ENCODE data around the gene MMP23B.

Gene MMP23B

DNA sequence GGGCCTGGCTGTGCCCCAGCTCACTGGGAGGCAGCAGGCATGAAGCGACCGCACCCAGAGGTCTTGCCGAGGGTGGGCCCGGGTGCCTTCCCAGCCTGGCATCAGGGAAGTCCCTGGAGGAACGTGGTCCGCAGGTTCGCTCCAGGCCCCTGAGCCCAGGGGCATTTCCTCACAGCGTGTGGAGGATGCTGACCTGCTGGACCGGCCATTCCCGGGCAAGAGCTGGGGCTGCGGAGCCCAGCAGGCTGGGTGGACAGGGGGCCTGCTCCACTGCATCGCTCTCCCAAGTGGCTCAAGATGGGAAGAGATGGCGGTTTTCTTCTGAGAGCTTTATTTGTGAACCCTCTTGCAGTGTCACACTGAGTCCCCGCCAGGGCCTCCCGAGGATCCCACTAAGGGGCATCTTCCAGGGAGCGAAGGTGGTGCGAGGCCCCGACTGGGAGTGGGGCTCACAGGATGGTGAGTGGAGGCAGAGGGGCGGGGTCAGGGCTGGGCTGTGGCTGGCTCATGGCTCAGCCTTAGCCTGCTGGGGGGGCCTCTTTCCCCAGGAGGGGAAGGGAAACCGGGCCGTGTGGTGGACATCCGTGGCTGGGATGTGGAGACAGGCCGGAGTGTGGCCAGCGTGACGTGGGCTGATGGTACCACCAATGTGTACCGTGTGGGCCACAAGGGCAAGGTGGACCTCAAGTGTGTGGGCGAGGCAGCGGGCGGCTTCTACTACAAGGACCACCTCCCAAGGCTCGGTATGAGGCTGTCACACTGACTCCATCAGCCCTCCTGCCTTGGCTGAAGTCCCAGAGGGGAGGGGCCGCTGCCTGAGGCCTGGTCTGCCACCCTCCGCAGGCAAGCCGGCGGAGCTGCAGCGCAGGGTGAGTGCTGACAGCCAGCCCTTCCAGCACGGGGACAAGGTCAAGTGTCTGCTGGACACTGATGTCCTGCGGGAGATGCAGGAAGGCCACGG lies 7.2 kb upstream of the MMP23B start:
- H3K27ac ChIP-seq (ENCODE audit: insufficient read depth in 1 of 2, low read depth in 1 of 2, low read length in 2 of 2, poor library complexity in 1 of 2, severe bottlenecking in 2 of 2) = no peak overlapping the region
- H3K9me3 ChIP-seq (ENCODE audit: control extremely low read depth in 1 of 5, control insufficient read depth in 4 of 5, insufficient read depth in 2 of 5, low read depth in 1 of 5, low read length in 4 of 5) = no peaks in the 10 kb centered on the region
- ChIA-PET POLR2A (no interaction called here), CTCF (no interaction called here)
- H3K4me3 ChIP-seq (ENCODE audit: control insufficient read depth in 1 of 7, extremely low read depth in 1 of 7, insufficient read depth in 4 of 7, low read depth in 2 of 7, low read length in 6 of 7) = no peak overlapping the region
- 96% methylated on average over 37 of the region's 38 CpGs for WGBS (ENCODE audit: insufficient coverage)
- H3K27me3 ChIP-seq (replicated peaks in 2 of 5; ENCODE audit: control insufficient read depth in 4 of 5, insufficient read depth in 5 of 5, low read length in 4 of 5) = no peaks in the 10 kb centered on the region
- H3K4me1 ChIP-seq (ENCODE audit: control extremely low read depth in 1 of 4, control insufficient read depth in 4 of 4, insufficient read depth in 4 of 4, low read length in 3 of 4) = peaks cover 0 to 11% (median 5%) of the 10 kb centered on the region in 4 experiments
- H3K36me3 ChIP-seq (ENCODE audit: control insufficient read depth in 4 of 4, insufficient read depth in 4 of 4, low read length in 3 of 4) = peaks cover 0 to 3% (median 0%) of the 10 kb centered on the region in 4 experiments
- DNase-seq = no peak

GRCh38 chr1:1625404-1625775 lies 6.6 kb upstream of the MMP23B start:
- DNase-seq = no peak
- POLR2A ChIA-PET = no interaction called here
- 98% methylated on average over 23 of the region's 28 CpGs for WGBS (ENCODE audit: insufficient coverage)
- Histone ChIP-seq H3K4me3 (ENCODE audit: control insufficient read depth in 1 of 7, extremely low read depth in 1 of 7, insufficient read depth in 4 of 7, low read depth in 2 of 7, low read length in 6 of 7) (no peak overlapping the region), H3K27ac (ENCODE audit: insufficient read depth in 1 of 2, low read depth in 1 of 2, low read length in 2 of 2, poor library complexity in 1 of 2, severe bottlenecking in 2 of 2) (no peak overlapping the region), H3K4me1 (ENCODE audit: control extremely low read depth in 1 of 4, control insufficient read depth in 4 of 4, insufficient read depth in 4 of 4, low read length in 3 of 4) (peaks cover 0 to 14% (median 7%) of the 10 kb centered on the region in 4 experiments), H3K9me3 (ENCODE audit: control extremely low read depth in 1 of 5, control insufficient read depth in 4 of 5, insufficient read depth in 2 of 5, low read depth in 1 of 5, low read length in 4 of 5) (no peaks in the 10 kb centered on the region), H3K36me3 (ENCODE audit: control insufficient read depth in 4 of 4, insufficient read depth in 4 of 4, low read length in 3 of 4) (peaks cover 0 to 3% (median 0%) of the 10 kb centered on the region in 4 experiments), H3K27me3 (replicated peaks in 2 of 5; ENCODE audit: control insufficient read depth in 4 of 5, insufficient read depth in 5 of 5, low read length in 4 of 5) (no peaks in the 10 kb centered on the region)
- CTCF ChIA-PET = interaction anchor here (1.2 kb wide), 1 partner anchor 8 kb away, joined by 3 read pairs; no protein-coding TSS in a partner anchor

DNA sequence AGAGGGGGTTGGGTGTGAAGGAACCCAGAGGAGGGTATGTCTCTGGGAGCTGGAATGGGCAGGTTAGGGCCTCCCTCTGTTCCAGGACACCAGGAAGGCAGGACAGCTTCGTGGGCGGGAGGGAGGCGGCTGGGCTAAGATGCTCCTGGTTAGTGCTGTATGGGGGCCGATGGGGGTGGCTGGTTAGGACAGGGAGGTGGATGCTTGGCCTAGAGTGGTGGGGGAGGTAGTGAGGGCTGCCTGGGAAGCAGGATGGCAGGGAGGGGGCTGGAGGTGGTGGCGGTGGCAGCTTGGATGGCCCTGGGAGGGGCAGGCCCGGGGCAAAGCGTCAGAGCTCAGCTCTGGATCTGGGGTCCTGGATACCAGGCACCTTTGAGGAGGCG lies 6.2 kb upstream of the MMP23B start:
- WGBS (ENCODE audit: insufficient coverage) = 91% methylated on average over 4 of the region's 8 CpGs
- H3K36me3 ChIP-seq (ENCODE audit: control insufficient read depth in 4 of 4, insufficient read depth in 4 of 4, low read length in 3 of 4) = peaks cover 0 to 3% (median 0%) of the 10 kb centered on the region in 4 experiments
- CTCF ChIA-PET = interaction anchor here (1.2 kb wide), 1 partner anchor 9 kb away, joined by 3 read pairs; no protein-coding TSS in a partner anchor

DNA sequence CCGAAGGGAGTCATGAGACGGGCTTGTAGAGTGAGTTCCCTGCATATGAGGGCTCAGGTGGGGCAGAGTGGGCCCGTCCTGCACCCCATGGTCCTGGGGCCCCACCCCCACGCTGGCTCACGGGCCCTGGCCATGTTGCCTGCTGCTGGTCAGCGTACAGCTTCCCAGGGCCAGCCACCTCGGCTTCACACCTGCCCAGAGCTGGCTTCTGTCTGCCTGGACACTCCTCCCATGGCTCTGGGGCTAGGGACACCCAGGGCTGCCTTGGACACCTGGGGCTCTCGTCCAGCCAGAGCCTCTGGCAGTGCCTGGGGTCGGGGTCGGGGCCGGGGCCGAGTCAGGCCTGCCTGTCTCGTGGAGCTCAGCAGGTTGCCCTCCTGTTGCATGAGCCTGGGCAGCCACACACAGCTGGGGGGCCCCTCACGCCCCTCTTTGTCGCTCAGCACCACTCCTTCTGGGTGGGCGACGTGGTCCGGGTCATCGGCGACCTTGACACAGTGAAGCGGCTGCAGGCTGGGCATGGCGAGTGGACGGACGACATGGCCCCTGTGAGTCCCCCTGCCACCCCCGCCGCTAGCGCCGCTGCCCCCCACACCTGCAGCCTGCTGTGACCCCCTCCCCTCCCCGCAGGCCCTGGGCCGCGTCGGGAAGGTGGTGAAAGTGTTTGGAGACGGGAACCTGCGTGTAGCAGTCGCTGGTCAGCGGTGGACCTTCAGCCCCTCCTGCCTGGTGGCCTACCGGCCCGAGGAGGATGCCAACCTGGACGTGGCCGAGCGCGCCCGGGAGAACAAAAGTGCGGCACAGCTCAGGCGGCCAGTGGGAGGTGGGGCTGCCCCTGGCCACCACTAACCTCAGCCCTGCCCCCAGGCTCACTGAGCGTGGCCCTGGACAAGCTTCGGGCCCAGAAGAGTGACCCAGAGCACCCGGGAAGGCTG lies 5.5 kb upstream of the MMP23B start:
- peaks cover 0 to 9% (median 0%) of the 10 kb centered on the region in 5 experiments for H3K27me3 ChIP-seq (replicated peaks in 2 of 5; ENCODE audit: control insufficient read depth in 4 of 5, insufficient read depth in 5 of 5, low read length in 4 of 5)
- CTCF ChIA-PET = interaction anchor here (1.2 kb wide), 1 partner anchor 9 kb away, joined by 3 read pairs; no protein-coding TSS in a partner anchor
- no peak overlapping the region for H3K4me3 ChIP-seq (ENCODE audit: control insufficient read depth in 1 of 7, extremely low read depth in 1 of 7, insufficient read depth in 4 of 7, low read depth in 2 of 7, low read length in 6 of 7)
- DNase-seq = no peak
- 98% methylated on average over 38 of the region's 48 CpGs for WGBS (ENCODE audit: insufficient coverage)
- peaks cover 0 to 24% (median 11%) of the 10 kb centered on the region in 4 experiments for H3K4me1 ChIP-seq (ENCODE audit: control extremely low read depth in 1 of 4, control insufficient read depth in 4 of 4, insufficient read depth in 4 of 4, low read length in 3 of 4)
- peaks cover 0 to 3% (median 0%) of the 10 kb centered on the region in 4 experiments for H3K36me3 ChIP-seq (ENCODE audit: control insufficient read depth in 4 of 4, insufficient read depth in 4 of 4, low read length in 3 of 4)
- no peaks in the 10 kb centered on the region for H3K9me3 ChIP-seq (ENCODE audit: control extremely low read depth in 1 of 5, control insufficient read depth in 4 of 5, insufficient read depth in 2 of 5, low read depth in 1 of 5, low read length in 4 of 5)
- no peak overlapping the region for H3K27ac ChIP-seq (ENCODE audit: insufficient read depth in 1 of 2, low read depth in 1 of 2, low read length in 2 of 2, poor library complexity in 1 of 2, severe bottlenecking in 2 of 2)
- POLR2A ChIA-PET = interaction anchor here (0.8 kb wide), 1 partner anchor 29 kb away, joined by 3 read pairs; no protein-coding TSS in a partner anchor

More for the DNA sequence above, 6.2 kb upstream of the MMP23B start:
- no peaks in the 10 kb centered on the region for H3K9me3 ChIP-seq (ENCODE audit: control extremely low read depth in 1 of 5, control insufficient read depth in 4 of 5, insufficient read depth in 2 of 5, low read depth in 1 of 5, low read length in 4 of 5)
- no peak for DNase-seq
- peaks cover 0 to 3% (median 0%) of the 10 kb centered on the region in 5 experiments for H3K27me3 ChIP-seq (replicated peaks in 2 of 5; ENCODE audit: control insufficient read depth in 4 of 5, insufficient read depth in 5 of 5, low read length in 4 of 5)
- POLR2A ChIA-PET = interaction anchor here (0.8 kb wide), 1 partner anchor 29 kb away, joined by 3 read pairs; no protein-coding TSS in a partner anchor
- no peak overlapping the region for H3K4me3 ChIP-seq (ENCODE audit: control insufficient read depth in 1 of 7, extremely low read depth in 1 of 7, insufficient read depth in 4 of 7, low read depth in 2 of 7, low read length in 6 of 7)
- H3K27ac ChIP-seq (ENCODE audit: insufficient read depth in 1 of 2, low read depth in 1 of 2, low read length in 2 of 2, poor library complexity in 1 of 2, severe bottlenecking in 2 of 2) = no peak overlapping the region
- H3K4me1 ChIP-seq (ENCODE audit: control extremely low read depth in 1 of 4, control insufficient read depth in 4 of 4, insufficient read depth in 4 of 4, low read length in 3 of 4) = peaks cover 0 to 18% (median 9%) of the 10 kb centered on the region in 4 experiments

DNA sequence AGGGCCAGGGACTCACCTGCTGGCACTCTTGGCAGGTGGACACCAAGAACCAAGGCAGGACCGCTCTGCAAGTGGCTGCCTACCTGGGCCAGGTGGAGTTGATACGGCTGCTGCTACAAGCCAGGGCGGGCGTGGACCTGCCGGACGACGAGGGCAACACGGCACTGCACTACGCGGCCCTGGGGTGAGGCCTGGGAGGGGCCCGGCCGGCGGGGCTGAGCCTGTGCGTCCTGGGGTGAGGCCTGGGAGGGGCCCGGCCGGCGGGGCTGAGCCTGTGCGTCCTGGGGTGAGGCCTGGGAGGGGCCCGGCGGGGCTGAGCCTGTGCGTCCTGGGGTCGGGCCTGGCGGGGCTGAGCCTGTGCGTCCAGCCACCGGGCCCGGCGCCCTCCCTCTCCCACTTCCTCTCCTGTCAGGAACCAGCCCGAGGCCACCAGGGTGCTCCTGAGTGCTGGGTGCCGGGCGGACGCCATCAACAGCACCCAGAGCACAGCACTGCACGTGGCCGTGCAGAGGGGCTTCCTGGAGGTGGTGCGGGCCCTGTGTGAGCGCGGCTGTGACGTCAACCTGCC lies 4.6 kb upstream of the MMP23B start:
- Histone ChIP-seq H3K27ac (ENCODE audit: insufficient read depth in 1 of 2, low read depth in 1 of 2, low read length in 2 of 2, poor library complexity in 1 of 2, severe bottlenecking in 2 of 2) (no peak overlapping the region), H3K4me3 (ENCODE audit: control insufficient read depth in 1 of 7, extremely low read depth in 1 of 7, insufficient read depth in 4 of 7, low read depth in 2 of 7, low read length in 6 of 7) (no peak overlapping the region), H3K27me3 (replicated peaks in 2 of 5; ENCODE audit: control insufficient read depth in 4 of 5, insufficient read depth in 5 of 5, low read length in 4 of 5) (peaks cover 0 to 18% (median 0%) of the 10 kb centered on the region in 5 experiments), H3K4me1 (ENCODE audit: control extremely low read depth in 1 of 4, control insufficient read depth in 4 of 4, insufficient read depth in 4 of 4, low read length in 3 of 4) (peaks cover 0 to 31% (median 13%) of the 10 kb centered on the region in 4 experiments), H3K9me3 (ENCODE audit: control extremely low read depth in 1 of 5, control insufficient read depth in 4 of 5, insufficient read depth in 2 of 5, low read depth in 1 of 5, low read length in 4 of 5) (no peaks in the 10 kb centered on the region), H3K36me3 (ENCODE audit: control insufficient read depth in 4 of 4, insufficient read depth in 4 of 4, low read length in 3 of 4) (peaks cover 0 to 3% (median 0%) of the 10 kb centered on the region in 4 experiments)
- DNase-seq = no peak
- WGBS (ENCODE audit: insufficient coverage) = 89% methylated on average over 24 of the region's 37 CpGs
- POLR2A ChIA-PET = no interaction called here
- CTCF ChIA-PET = no interaction called here

DNA sequence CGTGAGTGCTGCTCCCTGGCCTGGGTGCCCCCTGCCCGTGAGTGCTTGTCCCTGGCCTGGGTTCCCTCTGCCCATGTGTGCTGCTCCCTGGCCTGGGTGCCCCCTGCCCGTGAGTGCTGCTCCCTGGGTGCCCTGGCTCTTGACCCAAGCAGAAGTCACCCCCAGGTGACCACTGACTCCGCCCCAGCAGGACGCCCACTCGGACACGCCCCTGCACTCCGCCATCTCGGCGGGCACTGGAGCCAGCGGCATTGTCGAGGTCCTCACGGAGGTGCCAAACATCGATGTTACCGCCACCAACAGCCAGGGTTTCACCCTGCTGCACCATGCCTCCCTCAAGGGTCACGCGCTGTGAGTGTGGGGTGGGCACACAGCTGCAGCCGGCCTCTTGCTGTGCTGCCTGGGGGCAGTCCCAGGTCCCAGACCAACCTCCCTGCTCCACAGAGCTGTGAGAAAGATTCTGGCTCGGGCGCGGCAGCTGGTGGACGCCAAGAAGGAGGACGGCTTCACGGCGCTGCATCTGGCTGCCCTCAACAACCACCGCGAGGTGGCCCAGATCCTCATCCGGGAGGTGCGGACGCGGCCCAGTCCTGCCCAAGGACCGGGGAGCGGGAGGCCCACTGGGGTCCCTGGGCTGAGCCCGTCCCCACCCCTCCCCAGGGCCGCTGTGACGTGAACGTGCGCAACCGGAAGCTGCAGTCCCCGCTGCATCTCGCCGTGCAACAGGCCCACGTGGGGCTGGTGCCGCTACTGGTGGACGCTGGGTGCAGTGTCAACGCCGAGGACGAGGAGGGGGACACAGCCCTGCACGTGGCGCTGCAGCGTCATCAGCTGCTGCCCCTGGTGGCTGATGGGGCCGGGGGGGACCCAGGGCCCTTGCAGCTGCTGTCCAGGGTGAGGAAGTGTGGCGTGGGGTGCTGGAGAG lies 3.9 kb upstream of the MMP23B start:
- Histone ChIP-seq H3K4me1 (ENCODE audit: control extremely low read depth in 1 of 4, control insufficient read depth in 4 of 4, insufficient read depth in 4 of 4, low read length in 3 of 4) (peaks cover 0 to 31% (median 13%) of the 10 kb centered on the region in 4 experiments), H3K27me3 (replicated peaks in 2 of 5; ENCODE audit: control insufficient read depth in 4 of 5, insufficient read depth in 5 of 5, low read length in 4 of 5) (peaks cover 0 to 18% (median 0%) of the 10 kb centered on the region in 5 experiments), H3K27ac (ENCODE audit: insufficient read depth in 1 of 2, low read depth in 1 of 2, low read length in 2 of 2, poor library complexity in 1 of 2, severe bottlenecking in 2 of 2) (no peak overlapping the region), H3K4me3 (ENCODE audit: control insufficient read depth in 1 of 7, extremely low read depth in 1 of 7, insufficient read depth in 4 of 7, low read depth in 2 of 7, low read length in 6 of 7) (no peak overlapping the region), H3K9me3 (ENCODE audit: control extremely low read depth in 1 of 5, control insufficient read depth in 4 of 5, insufficient read depth in 2 of 5, low read depth in 1 of 5, low read length in 4 of 5) (no peaks in the 10 kb centered on the region), H3K36me3 (ENCODE audit: control insufficient read depth in 4 of 4, insufficient read depth in 4 of 4, low read length in 3 of 4) (peaks cover 0 to 3% (median 0%) of the 10 kb centered on the region in 4 experiments)
- DNase-seq = no peak
- ChIA-PET CTCF (interaction anchor here (1.0 to 1.5 kb wide), 3 partner anchors 7 to 29 kb away, joined by 3 to 5 read pairs (median 4); no protein-coding TSS in a partner anchor), POLR2A (interaction anchor here (3.0 kb wide), 1 partner anchor 13 kb away, joined by 20 read pairs; the partner anchor contains the start of gene MIB2)
- 95% methylated on average over 44 of the region's 53 CpGs for WGBS (ENCODE audit: insufficient coverage)

Data from common myeloid progenitor, CD34-positive (primary cell).